GM18907 (cell line): ENCODE measurements around the gene RNPC3.

Experiments used
- ATAC-seq: cut with Tn5 transposase; IDR thresholded peaks from one replicate; pipeline ENCODE4 v1.9.1; 2021; ENCODE audit warnings: mild to moderate bottlenecking, moderate library complexity; ENCODE audit not compliant: unreplicated experiment

Gene RNPC3

GRCh38 chr1:103525607-103526507 lies at the start of gene RNPC3:
Gene RNPC3, plus strand, starts transcription at chr1:103525699. Its CDS starts 372 bp downstream, at chr1:103526071.
- ATAC-seq: peak; percentile 85

DNA sequence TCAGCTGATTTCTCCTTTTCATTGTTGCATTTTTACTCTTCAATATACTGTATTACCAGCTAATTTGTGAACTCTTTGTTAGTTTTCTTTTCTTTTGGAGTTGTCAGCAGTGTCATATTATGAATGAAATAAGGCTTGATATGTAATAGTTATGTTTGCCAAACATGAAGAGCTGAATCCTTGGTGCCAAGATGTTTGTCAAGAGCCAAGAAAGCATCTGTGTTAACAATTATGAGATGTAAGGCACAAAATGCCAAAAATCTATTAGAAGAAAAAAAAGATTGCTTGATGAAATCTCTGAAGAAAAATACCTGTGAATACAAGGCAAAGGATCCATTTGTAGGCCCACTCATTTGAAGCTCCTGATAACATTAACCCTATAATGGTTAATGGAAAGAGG lies 48.4 kb upstream of the RNPC3 start:
- ATAC-seq: no peak

DNA sequence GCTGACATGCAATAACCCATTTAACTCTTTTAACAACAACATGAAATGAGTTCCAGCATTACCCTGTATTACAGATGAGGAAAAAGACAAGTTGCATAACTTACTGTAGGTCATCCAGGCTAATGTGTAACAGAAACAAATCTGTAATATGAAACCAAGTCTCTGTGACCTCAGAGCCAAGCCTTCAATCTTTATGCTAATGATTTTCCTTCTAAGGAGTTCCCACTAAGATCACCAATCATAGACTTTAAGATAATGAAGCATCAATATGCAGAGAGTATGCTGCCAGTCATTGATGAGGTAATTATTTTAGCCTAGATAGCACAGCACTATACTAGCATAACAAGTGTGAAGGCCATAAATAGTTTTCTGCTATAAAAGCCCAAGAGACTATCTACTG lies 35.6 kb upstream of the RNPC3 start:
- ATAC-seq: peak; percentile 93

DNA sequence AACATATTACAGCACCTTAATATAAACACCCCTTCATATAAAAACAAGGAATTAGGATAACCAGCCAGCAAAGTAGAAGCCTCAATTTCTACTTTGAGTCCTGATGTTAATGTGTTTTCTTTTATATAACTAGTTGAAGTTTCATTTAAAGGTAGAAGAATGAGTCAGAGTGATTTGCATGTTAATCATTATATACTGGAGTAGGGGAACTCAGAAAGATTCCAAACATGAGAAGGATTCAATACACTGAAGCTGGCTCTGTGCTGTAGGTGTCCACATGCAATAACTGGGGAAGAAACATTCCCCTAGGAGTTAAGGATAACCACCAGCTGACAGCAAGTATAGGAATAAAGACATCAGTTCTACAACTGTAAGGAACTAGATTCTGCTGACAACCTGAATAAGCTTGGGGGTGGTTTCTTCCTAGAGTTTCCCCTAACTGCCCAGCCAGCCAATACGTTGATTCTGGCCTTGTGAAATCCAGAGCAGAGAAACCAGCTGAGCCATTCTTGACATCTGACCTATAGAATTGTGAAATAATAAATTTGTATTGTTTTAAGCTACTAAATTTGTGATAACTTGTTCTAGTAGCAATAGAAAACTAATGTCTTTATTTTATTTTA lies 33.4 kb upstream of the RNPC3 start:
- peak; percentile 79 for ATAC-seq

GRCh38 chr1:103496014-103496635 lies 29.4 kb upstream of the RNPC3 start:
- no peak for ATAC-seq

- no peak for ATAC-seq
Observed at GRCh38 chr1:103497404-103497803, 28.1 kb upstream of the RNPC3 start.

GRCh38 chr1:103509250-103509649 lies 16.2 kb upstream of the RNPC3 start:
- no peak for ATAC-seq

DNA sequence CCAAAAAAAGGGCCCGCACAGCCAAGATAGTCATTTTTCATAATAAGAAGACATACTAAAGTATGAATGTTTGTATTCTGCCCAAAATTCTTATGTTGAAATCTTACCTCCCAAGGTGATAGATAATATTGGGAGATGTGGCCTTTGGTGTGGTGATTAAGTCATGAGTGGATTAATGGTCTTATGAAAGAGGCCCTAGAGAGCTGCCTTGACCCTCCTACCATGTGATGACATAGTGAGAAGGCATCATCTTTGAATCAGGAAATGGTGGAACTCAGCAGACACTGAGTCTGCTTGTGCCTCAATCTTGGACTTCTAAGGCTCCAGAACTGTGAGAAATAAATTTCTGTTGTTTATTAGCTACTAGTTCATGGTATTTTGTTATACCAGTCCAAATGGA lies 11.8 kb upstream of the RNPC3 start:
- ATAC-seq: no peak

DNA sequence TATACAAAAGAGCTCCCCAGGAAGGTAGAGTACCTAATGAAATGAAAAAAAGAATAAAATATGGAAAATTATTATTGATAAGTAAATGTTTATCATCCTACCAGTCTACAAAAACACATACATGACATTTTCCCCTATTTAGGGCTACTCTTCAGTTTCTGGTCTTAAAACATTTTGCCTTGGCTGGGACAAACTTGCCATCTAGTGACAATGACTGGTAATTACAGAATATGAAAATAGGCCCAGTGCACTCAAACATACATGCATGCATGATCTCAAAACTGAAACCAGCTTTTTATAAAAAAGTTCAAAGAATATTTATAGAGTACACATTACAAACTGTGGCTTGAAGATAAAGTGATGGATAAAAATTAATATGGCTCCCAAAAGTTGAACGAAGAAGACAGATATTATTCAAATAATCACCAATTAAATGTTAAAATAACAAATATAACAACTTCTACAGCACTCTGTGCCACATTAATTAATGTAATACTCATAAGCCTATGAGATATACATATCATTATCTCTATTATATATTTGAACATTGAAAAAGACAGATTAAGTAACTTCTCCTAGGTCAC lies 10.5 kb upstream of the RNPC3 start:
- peak; percentile 82 for ATAC-seq

DNA sequence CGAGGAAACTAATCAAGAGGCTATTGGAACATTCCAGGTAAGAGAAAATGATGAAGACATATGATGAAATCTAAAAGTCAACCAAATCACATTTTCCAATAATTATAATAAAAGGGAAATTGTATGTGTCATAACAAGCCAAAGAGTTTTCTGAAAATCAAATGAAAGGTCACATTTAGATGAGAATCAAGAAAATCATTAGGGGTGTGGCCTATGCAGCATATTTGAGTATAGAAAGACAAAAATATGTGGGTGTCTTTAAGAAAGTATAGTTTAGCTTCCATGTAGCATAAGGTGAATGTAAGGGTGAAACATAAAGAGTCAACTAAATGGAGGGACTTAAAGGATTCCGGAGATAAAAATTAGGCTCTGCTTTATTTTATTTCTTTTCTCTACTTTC lies 9.2 kb upstream of the RNPC3 start:
- ATAC-seq: no peak

GRCh38 chr1:103516693-103517092 lies 8.8 kb upstream of the RNPC3 start:
- no peak for ATAC-seq

- ATAC-seq: peak; percentile 94
Observed at GRCh38 chr1:103517380-103518047, 8.0 kb upstream of the RNPC3 start.

DNA sequence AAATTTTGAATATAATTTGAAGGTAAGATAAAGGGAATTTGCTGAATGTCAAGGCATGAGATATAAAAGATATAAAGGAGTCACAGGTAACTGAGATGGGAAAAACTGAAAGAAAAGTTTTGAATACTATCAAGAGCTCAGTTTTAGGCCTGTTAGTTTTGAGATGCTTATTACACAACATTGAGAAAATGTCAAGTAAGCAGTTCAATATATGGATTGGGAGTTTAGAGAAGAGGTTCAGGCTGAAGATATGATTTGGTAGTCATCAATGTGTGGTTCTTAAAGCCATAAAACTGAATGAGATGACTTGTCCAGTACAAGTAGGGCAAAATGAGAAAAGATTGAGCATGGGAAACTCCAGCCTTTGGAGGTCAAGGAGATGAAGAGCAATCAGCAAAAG lies 4.7 kb upstream of the RNPC3 start:
- no peak for ATAC-seq

- ATAC-seq: no peak
Observed at GRCh38 chr1:103523346-103523745, 2.2 kb upstream of the RNPC3 start.

- peak; percentile 53 for ATAC-seq
Observed at GRCh38 chr1:103525114-103525606, 339 bp upstream of the RNPC3 start.

GRCh38 chr1:103527331-103527730 lies 1.8 kb downstream of the RNPC3 start:
- ATAC-seq: no peak

DNA sequence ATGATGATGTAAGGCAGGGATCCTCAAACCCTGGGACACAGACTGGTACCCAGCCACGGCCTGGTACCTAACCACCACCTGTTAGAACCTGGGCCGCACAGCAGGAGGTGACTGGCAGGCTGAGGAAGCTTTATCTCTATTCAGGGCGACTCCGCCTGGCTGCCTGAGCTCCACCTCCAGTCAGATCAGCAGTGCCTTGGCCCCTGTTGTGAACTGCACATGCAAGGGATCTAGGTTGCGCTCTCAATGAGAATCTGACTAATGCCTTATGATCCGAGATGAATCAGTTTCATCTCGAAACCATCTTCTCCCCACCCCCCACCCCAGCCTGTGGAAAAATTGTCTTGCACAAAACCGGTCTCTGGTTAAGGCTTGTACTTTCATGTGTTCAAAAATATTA lies 4.2 kb downstream of the RNPC3 start:
- ATAC-seq: no peak

DNA sequence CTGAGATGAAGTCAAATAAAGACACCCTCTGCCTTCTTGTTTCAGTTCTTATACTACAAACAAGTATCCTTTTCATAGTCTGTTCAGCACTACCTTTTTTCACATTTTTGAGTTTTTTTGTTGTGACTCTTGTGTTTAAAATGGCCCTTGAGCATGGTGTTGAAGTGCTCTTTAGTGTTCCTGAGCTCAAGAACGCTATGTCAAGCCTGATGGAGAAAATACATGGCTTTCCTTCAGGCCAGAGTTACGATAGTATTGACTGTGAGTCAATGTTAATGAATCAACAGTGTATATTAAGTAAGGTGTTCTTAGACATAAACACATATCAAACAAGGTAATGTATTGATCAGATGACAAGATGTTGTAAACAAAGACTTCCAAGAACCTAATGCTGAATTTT lies 12.7 kb downstream of the RNPC3 start:
- no peak for ATAC-seq

DNA sequence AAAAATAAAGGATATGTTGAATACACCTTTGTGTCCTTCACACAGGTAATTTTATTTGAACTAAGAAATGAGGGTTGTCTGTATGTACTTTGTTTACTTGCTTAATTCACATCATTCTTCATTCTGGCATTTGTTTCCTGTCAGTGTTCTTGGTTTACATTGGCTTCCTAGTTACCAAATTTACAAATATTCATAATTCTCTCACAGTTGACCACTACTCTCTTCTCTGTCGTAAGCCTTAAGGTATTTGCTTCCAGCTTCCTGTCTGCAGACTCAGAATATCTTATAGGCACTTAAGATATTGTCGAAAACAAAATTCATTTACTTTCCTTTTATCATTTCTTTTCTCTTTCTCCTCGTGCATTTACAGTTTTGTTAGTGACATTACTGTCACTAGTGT lies 15.9 kb downstream of the RNPC3 start:
- no peak for ATAC-seq

DNA sequence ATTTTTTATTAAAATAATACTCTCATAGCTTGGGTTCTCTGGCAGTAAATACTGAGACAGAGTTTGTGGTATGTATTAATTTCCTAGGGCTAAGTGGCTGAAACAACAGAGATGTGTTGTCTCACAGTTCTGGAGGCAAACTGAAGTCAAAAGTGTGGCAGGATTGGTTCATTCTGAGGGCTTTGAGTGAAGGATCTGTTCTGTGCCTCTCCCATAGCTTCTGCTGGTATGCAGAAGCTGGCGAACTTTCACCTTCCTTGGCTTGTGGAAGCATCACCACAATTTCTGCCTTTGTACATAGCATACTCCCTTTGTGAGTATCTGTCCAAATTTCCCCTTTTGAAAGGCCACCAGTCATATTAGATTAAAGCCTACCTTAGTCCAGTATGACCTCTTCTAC lies 21.0 kb downstream of the RNPC3 start:
- ATAC-seq: peak; percentile 55

GRCh38 chr1:103547840-103548239 lies 22.3 kb downstream of the RNPC3 start:
- ATAC-seq: no peak
